Activated CD8-positive, alpha-beta memory T cell treated with anti-CD3 and anti-CD28 coated beads, Interleukin-2, amount 50 U/mL, for 4 hours (primary cell): Measurements from ENCODE around the gene DAPK2.
A peak's percentile ranks its signal among the peaks of the same experiment; 100 is the strongest.

Experiments used
- DNase-seq: peaks from one replicate; pipeline ENCODE4 v3.0.0-alpha.2; 2020

DAPK2 gene

DNA sequence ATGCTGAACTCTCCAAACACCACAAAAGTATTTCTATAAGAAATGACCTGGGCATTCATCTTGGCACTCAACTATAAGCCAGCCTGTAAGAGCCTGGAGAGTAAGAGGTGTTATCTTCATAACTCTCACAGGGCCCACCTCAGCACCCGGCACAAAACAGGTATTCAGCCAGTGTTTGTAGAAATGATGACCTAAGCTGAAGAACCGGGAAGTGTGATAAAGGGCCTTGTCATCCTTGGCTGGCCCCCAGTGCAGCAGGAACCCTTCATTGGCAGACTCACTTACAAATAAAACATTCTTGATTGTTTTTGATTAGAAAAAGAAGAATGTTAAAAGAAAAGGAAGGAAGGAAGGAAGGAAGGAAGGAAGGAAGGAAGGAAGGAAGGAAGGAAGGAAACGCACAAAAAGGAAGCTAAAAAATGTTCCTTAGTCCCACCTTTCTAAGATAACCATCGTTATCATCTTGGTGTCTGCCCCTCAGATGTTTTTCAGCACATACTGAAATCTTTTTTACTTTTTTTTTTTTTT is 52.1 kb downstream of the DAPK2 start:
- DNase-seq: no peak

DNA sequence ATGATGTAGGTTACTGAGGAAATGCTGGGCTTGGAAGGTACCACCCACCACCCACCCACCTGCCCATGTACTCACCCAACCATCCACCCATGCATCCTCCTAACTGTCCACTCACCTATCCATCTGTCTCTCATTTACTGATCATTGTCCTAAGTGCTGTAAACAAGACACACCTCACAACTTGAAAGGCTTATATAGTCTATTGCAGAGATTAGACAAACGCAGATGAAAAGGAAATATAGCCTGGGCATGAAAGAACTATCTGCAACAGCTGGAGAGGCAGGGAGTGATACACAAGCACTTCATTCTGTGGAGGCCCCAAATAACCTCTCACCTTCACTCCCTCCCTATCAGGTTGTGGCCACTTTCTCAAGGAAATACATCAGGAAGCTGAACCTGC is 54.0 kb downstream of the DAPK2 start:
- no peak for DNase-seq

DNA sequence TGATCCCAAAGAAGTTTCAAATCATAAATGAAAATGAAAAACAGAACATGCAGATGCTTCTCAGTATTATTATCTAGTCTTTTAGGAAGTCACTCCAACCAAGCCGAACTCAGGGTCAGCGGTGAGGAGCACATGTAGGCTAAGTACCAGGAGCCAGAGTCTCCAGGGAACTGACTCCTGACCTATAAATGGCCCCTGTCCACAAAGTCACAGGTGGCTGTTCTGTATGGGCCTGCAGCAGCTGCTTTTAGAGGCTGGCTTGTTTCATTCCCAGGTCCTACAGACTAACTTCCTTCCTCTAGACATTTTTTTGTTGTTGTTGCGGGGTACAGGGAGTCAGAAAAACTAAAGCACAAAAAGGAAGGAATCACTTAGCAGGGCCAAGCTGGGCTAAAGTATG is 54.6 kb downstream of the DAPK2 start:
- no peak for DNase-seq

DNA sequence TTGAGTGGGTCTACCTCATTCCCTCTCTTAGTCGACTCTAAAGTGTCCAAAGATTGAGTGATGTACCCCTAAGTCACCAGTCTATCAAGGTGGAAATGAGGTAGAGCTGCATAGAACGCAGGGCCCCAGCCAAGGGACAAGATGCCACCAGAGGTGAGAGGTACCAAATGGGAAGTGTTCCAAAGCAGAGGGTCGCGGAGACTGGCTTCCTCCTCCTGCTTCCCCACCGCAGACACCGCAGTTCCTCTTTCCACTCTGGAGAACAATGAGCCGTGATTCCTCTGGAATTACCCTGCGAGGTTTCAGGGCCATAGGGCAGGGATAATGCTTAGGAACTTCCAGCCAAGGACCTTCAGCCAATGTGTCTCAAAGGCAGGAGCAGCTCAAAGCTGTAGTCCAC is 55.8 kb downstream of the DAPK2 start:
- DNase-seq: no peak

DNA sequence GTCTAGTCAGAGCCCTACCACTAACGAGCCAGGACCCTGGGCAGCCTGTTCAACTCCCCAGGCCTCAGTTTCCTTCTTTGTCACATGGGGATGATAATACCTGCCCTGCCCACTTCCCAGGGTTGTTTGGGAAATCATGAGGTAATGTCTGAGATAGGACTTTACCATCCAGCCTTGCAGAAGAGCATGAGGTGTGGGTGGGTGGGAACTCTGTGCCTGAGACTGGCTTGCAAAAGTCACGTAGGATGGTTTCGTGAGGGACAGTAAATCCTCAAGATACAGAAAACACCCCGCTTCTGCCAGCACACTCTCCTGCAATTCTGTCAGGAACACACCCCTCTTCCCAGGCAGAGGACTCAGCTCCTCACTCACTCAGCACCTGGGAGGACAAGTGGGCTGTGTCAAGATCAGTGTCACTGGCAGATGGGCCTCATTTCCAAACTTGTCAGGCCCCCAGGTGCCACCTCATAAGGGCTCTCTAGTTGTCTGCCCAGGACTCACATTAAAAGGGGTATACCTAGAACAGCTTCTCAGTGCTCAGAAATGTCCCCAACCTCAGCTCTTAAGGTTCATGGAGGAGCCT is 58.4 kb downstream of the DAPK2 start:
- no peak for DNase-seq

DNA sequence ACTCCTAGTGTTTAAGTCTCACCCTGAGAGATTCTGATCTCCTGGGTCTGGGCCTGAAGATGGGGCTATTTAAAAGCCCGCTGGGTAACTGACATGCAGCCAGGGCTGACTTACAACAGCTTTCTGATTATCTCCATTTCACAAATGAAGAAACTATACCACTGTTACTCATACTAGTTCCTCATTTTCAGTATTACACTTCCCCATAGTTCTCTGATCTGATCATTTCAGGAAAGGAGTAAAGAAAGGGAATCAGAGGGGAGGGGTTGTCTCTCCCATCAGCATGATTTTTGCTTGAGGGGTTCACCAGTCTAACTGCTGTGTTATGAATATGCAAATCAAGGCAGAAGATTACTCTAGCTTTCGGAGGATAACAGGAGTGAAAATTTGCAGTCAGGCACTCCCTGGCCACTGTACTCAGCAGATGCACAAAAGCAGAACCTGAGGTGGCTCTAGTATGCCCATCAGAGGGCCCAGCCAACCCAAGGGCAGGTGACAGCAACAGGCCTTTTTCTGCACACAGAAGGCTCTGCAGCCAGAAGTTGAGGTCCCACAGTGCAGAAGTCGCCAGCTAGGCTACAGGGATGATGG is 59.4 kb downstream of the DAPK2 start:
- no peak for DNase-seq

DNA sequence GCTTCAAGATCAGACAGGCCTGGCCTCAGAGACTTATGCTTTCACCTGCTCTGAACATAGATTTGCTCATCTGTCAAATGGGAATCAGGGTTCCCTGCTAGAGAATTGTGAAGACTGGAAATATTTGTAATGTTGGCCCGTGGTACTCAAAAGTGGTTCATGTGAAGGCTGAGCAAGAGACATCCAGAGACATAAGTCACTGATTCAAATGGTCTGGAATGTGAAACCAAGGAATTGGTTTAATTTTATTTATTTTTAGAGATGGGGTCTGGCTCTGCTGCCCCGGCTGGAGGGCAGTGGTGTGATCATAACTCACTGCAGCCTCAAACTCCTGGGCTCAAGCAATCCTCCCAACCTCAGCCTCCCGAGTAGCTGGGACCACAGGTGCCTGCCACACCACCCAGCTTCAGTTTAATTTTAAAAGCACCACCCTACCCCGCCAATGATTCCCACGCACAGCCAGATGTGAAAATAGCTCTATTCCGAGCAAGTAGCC is 60.1 kb downstream of the DAPK2 start:
- DNase-seq: no peak

DNA sequence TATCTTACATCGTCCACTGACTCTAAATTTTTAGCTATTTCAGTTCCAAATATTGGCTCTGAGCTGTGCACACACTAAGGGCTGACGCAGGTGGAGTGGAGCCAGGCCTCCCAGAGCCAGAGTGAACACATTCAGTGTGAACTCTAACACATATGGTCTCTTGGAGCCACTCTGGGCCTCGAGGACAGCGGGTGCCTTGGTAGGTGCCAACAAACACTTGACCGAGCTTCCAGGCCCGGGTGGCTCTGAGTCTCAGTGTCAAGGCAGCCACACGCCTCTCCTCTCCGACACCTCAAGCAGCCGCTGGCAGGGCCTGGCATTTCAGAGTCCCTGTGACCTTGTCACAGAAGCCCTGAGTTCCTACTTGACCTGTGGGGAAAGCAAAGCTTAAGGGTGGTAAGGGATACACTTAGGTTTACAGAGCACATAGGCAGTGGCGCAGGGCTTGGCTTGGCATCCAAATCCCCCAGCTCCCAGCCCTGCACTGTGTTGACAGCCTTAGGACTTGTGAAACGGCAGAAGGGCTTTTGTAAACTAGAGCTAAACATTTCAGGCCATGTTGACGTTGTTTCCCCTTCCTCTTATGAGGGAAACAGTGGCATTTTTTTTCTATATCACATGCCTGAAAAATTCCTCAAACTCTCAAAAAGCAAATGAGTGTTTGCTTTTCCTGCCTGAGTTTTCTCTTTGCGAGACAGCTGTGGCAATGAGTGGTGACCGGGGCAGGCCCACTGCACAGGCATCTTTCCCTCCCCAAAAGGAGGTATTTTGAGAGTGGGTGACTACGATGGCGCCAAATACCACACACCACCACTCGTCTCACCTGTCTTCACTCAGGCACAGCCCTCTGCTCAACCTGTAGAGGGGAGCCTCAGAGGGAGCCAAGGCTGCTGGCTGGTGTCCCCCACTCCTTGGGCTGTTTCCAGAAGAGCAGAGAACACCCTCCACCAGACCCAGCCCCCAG is 60.8 kb downstream of the DAPK2 start:
- no peak for DNase-seq

DNA sequence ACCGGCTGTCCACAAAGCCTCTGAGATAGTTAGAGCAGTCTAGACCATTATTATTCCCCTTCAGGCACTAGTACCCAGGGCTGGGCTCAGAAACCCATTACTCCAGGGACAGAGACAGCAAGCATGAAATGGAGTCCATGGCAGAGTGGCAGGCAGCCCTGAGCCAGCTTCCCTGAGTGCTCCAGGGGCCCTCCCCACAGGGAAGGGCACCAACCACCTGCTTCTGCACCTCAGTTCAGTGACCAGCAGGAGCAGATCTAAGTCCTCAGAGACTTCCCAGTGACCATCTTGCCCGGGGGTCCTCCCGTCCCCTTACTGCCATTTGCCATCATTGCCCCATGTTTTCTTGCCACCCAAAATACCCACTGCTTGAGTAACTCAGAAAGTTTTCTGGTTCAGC is 62.0 kb downstream of the DAPK2 start:
- DNase-seq: no peak

DNA sequence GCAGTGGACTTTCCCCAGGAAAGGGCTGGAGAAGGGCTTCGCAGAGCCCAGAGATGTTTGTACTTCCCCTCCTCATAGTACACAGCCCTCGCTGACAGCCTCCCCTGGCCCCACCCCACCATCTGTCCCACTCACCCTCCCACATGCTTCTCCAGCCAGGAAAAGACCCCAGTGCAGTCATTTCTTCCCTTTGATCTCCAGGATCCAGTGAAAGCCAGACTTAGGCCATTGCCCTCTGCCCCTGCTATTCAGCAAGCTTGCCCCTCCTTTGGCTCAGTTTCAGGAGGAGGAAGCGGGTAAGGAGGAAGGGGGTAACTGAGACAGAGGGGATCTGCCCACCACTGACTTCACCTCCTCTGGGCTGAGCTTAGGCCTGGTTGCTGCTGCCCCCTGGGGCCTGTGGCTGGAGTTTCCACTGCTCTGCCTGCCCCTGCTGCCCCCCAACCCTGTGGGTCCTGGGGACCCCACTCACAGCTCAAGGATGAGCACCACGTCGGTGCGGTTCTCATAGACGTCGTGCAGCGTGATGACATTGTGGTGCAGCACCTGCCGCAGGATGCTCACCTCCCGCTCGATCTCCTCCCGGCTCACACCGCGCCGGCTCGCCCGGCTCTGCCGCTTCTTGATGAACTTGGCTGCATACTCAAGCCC is 63.1 kb downstream of the DAPK2 start:
- DNase-seq: peak; percentile 21

DNA sequence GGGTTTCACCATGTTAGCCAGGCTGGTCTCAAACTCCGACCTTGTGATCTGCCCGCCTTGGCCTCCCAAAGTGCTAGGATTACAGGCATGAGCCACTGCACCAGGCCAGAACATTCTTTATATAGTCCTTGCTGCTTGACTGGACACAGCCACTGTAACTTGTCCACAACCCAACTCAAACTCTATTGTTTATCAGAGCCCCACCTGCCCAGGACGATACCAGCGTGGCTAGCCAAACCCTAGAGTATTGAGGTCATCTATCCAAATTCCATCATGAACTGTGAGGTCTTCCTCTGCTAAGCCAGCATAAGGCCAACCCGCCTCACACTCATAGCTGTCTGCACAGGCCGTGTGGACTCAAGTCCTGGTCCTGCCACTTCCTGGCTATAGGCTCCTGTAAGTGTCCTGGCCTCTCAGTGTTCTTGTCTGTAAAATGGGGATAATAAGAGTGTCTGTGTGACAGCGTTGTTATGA is 63.9 kb downstream of the DAPK2 start:
- DNase-seq: no peak

DNA sequence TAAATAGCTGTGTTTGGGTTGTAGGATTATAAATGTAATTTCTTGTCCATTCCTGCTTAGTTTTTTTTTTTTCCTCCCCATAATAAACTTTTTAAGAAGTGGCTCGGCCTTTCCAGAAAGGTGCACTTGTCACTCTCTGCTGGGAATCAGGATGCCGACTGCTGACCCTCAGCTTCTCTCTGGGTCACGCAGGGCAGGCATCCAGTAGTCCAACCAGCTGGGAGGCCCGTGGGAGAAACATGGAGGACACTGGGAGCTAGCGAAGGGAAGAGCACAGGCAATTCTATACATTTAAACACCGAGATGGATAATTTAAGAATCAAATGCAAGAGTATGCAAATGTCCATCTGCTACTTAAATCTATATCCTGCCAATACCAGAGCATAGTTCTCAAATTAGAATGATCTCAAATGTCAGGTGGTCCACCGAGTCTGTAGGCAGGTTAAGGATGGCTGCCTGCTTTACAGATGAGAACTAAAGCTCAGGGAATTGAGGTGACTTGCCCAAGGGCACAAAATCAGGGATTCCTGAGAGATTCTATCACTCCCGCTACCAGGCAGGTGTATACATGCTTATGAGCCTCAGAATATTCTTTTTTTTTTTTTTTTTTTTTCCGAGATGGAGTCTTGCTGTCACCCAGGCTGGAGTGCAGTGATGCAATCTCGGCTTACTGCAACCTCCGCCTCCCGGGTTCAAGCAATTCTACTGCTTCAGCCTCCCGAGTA is 64.5 kb downstream of the DAPK2 start:
- DNase-seq: no peak

DNA sequence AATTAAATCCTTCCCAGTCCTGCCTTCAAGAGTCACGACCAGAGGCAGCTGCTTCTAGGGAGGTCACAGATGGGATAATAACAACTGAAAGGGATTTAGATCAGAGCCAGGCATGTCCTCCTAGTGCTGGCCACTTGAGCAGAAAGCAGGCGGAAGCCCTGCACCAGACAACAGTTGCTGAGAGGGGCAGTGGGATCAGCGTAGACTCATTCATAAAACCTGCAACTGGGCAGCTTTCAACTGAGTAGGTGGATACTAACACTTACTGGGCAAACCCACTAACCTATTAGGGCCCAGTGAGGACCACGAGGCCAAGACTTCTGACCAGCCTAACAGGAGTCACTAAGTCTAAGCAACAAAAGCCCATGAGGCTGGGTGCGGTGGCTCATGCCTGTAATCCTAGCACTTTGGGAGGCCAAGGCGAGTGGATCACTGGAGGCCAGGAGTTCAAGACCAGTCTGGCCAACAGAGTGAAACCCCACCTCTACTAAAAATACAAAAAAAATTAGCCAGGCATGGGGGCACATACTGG is 67.0 kb downstream of the DAPK2 start:
- no peak for DNase-seq

DNA sequence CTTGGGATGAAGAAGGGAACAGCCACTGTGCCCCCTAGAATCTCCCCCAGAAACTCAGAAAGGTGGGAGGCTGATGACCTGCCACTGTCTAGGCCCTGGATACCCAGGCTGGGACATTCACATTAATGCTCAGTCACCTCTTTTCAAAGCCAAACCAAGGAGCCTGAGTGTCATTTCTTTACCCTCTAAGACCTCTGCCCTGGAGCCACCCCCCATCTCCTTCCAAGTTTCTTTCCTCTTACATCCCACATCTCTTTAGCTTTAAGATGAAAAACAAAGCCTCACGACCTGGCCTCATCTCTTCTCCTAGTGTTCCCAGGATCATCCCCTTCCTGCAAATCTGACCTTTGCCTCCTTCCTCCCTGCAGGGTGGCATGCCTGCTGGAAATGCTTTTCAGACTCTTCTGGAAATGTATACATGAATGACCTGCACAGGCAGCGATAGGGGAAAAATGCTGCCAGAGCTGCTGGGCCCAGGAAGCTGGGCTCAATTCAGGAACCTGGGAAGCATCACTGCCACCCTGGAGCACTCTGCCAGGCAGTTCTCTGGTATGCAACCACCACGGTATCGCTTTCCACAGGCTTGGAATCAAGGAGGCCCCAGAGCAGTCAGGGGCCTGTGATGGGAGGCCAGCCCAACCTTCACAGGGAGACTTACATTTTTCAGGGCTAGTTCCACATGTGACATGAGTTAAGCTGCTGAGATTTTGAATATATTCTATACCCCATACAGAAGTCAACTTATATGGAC is 67.6 kb downstream of the DAPK2 start:
- no peak for DNase-seq

DNA sequence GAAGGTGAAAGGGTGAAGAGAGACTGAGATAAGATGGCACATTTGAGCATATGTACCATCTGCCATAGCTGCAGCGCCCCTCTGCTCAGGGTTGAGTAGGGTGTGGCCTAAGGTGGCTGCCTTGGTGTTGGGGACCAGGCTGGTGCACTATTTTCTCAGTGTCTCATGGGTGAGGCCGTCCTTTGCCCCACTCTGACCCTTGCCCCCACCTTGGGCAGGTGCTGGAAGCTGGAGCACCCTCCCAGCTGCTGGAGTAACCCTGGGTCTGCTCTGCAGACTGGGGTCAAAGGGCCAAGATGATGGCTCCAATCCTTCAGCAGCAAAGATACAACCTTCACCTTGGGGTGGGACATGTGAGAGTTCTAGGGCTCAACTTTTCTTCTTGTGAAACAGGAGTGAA is 69.2 kb downstream of the DAPK2 start:
- no peak for DNase-seq

DNA sequence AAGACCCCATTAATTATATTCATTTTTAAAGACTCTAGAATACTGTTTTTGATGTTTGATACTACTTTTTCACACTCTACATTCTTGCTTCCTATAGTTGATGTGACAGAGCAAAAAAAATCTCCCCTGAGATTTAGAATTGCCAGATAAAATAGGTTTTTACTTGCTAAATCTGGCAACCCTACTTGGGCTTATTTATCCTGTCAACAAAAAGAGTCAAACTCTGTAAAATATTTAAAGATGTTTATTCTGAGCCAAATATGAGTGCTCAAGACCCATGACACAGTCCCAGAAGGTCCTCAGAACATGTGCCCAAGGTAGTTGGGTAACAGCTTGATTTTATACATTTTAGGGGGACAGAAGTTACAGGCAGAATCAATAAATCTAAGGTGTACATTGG is 72.3 kb downstream of the DAPK2 start:
- DNase-seq: no peak

DNA sequence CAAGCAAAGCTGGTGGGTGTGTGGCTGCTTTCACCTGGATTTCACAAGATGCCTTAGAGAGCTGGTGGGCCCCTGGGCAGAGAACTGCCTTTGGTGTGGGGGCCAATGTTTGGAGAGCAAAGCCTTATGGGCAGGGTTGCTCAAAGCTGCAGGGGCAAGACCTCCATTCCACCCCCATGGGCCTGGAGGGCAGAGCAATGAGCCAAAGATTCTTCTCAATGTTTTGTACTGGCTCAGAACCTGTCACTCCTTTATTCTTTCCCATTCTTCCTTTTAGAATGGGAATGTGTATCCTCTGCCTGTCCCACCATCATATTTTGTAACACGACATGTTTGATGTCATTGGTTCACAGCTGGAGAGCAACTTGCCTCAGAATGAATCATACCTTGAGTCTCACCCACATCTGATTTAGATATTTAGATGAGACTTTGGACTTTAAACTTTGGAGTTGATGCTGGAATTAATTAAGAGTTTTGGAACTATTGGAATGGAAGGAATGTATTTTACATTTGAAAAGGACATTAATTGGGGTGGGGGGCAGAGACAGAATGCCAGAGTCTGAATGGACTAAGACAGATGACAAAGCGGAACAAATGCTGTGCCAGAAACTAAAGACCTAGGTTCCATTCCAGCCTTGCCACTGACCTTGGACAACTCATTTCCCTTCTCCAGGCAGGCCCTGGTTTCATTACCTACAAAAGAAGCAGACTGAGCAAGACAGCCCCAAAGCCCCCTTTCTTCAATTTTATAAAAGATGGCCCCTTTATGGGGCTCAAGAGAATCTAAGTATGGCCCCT is 72.9 kb downstream of the DAPK2 start:
- DNase-seq: no peak

DNA sequence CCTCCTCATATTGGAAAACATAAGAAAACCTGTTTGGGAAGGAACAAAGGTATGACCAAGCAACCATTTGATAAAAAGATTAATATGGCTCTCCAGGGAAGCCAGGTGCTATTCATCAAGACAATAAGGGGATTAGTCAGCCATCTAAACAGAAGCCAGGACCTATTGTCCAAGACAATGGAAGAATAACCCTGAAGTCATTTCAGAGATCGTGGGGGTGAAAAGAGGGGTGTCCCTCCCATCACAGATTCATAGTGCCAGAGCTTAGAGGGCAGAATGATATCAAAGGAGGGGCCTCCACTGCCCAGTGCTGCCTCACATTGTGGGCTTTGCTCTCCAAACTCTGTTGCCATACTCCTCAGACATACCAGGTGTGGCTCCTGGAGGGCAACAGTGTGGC is 73.5 kb downstream of the DAPK2 start:
- DNase-seq: no peak

DNA sequence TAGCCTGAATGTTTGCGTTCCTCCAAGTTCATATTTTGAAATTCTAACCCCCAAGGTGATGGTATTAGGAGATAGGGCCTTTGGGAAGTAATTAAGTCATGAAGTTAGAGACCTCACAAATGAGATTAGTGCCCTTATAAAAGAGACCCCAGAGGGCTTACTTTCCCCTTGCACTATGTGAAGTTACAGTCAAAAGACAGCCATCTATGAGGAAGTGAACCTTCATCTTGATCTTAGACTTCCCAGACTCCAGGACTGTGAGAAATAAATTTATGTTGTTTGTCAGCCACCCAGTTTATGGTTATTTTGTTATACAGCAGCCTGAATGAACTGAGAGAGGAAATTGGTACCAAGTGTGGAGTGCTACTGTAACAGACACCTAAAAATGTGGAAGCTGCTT is 74.4 kb downstream of the DAPK2 start:
- DNase-seq: no peak

DNA sequence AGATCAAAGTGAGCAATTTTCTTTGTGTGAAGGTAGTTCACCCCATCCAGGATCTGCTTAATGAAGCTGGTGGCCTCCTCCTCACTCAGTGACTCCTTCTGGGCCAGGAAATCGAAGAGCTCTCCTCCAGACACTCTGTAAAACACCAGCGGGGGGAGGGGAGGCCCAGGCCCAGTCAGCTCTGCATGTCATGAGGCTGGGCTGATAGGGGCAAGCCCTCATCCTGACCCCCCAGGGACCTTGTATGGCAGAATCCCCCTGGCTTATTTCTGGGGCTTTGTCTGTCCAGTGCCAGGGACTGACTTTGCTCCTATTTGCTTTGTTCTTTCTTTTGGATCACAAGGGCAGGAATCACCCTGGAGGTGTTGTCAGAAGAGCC is 74.9 kb downstream of the DAPK2 start:
- DNase-seq: peak; percentile 58
